HG02938 (cell line): Measurements from ENCODE around the gene SUN1.

Source experiments
- ATAC-seq: cut with Tn5 transposase; IDR thresholded peaks from one replicate; pipeline ENCODE4 v1.9.1; 2021; ENCODE audit warnings: mild to moderate bottlenecking, moderate library complexity; ENCODE audit not compliant: unreplicated experiment

Gene SUN1

DNA sequence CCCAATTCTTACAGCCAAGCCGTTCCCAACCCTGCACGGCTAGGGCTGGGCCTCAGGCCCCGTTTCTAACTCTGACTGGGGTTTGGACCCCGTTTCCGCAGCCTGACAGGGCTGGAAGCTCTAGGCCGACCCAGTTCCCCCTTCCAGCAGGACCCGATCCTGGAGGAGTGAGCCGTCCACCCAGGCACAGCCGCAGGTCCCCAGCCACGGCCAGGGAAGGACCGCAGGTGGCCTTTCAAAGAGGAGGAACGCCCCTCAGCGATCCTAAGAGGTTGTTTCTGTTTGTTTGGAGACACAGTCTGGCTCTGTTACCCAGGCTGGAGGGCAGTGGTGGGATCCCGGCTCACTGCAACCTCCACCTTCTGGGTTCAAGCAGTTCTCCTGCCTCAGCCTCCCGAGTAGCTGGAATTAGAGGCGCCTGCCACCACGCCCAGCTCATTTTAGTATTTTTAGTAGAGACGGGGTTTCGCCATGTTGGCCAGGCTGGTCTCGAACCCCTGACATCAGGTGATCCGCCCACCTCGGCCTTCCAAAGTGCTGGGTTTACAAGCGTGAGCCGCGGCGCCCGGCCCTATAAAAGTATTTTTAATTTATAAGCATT is 43.3 kb downstream of the SUN1 start:
- ATAC-seq, result no peak

DNA sequence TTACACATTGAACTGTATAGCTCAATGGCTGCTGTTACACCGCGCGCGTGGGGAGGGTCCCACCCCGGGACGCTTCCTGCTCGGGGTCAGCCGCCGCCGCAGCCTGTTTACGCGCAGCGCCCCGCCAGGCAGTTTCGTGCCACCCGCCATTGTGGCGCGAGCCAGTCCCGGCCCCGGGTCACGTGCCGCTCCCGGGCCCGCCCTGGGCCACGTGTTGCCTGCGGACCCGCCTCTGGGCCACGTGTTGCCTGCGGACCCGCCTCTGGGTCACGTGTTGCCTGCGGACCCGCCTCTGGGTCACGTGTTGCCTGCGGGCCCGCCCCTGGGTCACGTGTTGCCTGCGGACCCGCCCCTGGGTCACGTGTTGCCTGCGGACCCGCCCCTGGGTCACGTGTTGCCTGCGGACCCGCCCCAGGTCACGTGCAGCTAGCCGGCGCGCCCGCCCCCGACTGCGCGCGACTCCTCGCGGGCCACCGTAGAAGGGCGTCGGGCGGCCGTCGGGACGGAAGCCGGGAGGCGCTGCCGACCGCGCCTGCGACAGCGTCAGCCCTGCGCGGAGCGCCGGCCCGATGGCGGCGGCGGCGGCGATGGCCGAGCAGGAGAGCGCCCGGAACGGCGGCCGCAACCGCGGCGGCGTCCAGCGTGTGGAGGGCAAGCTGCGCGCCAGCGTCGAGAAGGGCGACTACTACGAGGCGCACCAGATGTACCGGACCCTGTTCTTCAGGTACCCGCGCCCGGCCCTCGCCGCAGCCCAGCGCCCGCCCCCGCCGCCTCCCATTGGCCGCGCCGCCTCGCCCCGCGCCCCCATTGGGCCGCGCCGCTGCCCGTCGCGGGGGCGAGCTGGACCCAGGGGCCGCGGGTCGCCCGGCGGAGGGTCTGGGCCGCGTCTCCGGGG is 44.0 kb downstream of the SUN1 start, which contains the start of gene GET4:
TSS of gene GET4 (plus strand) at position 478 of the 895 bp plus-strand sequence. CDS start at position 570, 92 bp downstream.
- ATAC-seq, result peak; percentile 61

DNA sequence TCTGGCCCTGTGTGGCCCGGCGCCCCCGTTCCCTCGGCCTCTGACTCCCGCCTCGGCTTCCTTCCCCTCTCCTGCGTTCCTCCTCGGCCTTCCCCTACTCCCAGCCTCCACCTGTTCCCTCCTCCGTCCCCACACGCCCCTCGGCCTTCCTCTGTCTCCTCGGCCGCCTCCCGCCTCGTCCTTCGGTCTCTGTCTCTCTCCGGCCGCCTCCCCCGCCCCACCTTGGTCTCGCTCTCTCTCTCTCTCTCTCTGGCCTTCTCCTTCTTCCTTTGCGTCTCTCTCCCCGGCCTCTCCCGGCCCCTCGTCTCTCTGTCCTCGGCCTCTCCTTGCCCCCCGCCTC is 44.7 kb downstream of the SUN1 start:
- peak; percentile 32 for ATAC-seq

DNA sequence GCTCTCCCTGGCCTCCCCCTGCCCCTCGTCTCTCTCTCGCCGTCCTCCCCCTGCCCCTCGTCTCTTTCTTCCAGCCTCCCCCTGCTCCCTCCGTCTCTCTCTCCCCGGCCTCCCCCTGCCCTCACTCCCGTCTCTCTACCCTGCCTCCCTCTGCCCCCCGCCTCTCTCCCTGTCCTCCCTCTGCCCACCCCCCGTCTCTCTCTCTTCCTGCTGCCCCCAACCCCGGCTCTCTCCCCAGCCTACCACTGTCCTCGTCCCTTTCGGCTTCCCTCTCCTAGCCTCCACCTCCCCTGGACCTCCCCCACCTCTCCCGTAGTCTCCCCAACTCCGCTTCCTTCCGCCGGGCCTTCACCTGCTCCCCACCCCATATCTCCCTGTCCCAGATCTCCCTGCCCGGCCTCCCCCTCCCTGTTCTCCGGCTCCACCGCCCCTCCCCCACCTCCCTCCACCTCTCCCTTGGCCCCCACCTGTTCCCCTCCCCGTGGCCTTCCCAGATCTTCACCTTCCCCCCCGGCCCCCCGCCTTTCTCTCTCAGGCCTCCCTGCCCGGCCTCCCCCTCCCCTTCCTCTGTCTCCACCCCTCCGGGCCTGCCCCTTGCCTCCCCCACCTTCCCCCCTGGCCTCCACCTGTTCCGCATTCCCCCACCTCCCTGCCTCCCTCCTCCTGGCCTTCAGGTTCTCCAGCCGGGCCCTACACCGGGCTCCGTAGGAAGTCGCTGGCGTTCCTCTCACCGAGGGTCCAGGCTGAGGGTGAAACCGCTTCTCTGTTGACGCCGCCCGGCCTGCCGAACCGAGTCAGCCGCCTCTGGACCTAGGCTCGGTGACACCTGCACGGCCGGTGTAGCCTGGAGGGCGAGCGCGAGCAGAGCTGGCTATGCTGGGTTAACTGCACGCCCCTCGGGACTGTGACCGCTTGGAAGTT is 45.3 kb downstream of the SUN1 start:
- ATAC-seq, result no peak

DNA sequence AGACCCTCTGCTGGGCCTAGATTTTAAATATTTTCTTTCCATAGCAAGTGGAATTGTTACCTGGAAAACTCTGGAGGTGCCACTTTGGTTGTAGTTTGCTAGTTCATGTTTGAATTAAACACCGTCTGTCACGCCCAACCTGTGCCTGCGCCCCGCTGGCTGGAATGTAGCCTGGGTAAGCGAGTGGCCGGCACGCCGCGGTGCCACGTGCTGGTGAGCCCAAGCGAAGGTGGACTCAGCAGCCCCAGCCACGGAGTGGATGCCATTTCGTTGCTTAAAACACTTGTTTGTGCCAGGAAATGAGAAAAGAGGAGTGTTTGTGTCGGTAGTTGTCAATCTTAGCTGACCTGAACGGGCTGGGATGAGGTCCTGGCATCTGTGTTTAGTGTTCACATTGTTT is 46.8 kb downstream of the SUN1 start:
- ATAC-seq, result no peak

DNA sequence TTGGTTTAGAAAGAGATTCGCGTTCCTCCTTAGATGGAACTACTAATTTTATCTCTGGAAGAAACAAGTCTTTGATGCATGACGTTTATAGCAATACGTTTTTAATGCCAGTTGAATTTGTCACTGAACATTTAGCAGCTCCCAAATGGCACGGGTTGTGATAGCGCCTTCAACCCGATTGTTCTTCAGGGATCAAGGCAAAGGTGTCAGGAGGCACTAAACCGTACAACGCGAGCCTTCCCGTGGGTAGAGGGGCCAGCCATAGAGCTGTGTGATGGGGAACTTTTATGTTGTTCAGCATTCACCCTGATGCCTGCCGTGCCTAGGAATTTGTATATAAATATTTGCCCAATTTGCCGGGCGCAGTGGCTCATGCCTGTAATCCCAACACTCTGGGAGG is 47.4 kb downstream of the SUN1 start:
- no peak for ATAC-seq

DNA sequence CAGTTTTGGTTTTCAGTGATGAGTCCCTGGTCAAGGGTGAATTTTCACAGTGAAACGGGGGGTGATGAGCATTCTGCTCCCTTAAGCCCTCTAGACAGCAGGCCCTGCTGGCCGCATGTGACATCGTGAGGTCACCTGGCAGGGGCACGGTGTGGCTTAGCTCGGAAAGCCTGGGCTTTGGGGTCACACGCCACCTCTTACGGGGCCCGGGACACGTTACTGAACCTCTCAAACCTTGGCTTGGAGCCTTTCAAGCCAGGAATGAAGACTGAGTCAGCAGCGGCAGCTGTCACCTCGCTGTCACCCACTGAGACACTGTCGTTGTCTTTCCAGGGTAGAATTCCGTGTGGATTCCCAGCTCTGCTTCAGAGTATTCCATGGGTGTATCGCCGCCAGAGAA is 48.2 kb downstream of the SUN1 start:
- no peak for ATAC-seq

DNA sequence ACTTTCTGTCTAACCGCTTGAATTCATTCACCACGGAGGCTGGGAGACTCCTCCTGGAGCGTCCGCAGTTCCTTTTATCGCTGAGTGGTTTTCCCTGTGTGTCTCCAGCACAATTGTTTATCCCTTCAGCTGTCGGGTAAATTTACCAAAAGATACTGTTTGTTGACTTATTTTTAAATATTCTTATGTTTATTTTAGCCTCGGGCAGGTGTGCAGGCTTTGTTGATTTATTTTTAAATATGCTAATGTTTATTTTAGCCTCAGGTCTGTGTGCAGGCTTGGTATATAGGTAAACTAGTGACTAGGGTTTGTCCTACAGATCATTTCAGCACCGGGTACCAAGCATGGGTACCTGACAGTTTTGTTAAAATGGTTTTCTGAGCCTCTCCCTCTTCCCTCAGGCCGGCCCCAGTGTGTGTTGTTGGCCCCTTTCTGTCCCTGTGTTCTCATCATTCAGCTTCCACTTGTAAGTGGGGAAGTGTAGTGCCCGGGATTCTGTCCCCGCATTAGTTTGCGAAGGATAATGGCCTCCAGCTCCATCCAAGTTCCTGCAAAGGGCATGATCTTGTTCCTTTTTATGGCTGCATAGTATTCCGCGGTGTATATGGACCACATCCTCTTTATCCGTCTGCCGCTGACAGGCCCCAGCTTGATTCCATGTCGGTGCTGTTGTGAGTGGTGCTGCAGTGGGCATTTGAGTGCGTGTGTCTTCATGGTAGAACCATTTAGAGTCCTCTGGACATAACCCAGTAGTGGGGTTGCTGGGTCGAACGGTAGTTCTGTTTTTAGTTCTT is 49.4 kb downstream of the SUN1 start:
- no peak for ATAC-seq

DNA sequence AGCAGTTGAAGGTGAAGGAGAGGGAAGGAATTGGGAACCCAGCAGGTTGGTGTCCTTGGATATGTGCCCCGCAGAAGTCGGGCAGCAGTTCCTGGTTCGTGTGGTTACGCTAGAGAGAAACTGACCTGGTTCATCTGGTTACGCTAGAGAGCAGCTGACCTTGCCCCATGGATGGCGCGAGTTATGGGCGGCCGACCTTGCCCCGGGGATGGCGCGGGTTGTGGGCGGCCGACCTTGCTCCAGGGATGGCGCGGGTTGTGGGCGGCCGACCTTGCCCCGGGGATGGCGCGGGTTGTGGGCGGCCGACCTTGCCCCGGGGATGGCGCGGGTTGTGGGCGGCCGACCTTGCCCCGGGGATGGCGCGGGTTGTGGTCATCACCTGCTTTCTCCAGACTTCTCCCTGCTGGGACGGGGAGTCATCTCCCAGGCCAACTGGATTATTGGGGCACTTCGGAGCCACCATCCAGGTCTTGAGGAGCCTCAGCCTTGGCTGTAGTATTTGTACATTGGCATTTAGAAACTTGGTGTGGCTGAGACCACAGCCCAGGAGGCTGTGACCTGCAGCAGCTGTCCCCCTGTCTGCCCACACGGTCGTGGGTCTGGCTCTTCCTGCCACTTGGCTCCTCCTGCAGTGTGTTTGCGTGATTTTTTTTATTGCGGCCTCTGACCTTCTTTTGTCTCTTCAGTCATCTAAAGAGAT is 50.2 kb downstream of the SUN1 start:
- no peak for ATAC-seq

DNA sequence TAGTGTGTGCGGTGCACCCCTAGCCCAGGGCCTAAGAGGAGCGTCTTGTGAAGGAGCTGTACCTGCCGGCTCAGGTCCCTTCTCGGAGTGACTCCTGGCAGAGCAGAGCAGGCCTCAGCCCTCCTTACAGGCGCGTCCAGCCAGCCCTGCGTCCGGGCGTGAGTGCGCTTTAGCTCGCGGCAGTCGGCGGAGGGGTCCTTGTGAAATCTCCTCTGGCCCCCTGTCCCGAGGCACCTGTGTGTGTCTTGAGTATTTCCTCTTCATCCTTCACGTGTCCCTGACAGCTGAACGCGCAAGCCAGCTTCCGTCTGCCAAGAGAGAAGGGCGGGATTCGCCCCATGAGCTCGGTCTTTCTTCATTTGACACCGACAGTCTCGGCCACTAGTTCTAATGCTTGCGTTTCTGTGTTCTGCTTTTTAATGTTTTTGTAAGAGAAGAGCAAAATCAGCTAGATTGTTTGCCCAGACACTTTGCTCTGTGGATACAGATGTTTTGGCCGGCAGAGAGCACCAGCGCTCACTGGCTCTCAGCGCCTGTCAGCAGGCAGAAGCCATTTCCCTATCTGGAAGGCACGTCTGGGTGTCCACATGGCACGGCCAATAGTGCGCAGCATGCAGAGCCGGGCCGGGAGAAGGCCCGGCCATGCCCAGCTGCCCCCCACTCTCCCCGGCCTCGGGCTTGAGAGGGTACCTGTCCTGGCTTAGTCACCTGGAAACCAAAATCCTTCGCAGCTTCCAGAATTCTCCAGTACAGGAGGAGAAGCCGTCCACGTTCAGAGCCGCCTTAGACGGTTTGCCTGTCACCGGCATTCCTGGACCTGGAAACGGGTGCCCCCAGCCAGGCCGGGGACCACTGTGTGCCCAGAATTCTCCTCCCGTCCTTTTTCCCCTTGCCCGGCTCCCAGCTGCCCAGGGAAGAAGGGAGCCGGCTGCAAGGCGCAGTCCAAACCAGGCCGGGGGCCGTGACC is 51.1 kb downstream of the SUN1 start:
- ATAC-seq, result no peak

DNA sequence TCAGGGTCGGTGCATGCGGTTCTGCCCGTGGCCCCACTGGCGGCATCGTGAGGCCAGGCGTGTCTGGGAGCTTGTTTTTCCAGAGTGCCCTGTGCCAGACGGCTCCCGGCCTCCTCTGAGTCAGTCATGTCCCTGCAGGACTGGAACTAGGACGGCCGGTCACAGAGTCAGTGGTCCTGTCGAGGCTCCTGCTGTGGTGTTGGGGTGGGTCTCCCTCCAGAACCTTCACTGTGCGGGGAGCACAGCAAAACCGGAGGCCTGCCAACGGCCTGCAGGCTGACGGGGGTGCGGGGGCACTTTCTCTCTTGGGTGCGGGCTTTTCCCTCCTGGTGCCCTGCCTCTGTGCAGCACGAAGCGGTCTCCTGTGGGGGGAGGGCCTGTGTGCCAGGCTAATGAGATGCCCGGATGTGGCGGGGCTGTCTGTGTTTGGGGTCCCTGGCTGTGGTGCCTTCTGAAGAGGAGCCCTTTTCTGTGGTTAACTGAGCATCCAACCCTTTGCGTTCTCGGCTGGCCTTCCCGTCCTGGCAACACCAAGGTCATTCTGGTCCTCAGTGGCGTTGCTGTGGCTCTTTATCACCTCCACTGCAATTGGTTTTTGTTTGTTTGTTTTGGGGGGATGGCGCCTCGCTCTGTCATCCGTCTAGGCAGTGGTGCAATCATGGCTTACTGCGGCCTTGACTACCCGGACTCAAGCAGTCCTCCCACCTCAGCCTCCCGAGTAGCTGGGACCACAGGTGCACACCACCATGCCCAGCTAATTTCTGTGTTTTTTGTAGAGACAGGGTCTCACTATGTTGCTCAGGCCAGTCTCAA is 52.1 kb downstream of the SUN1 start:
- ATAC-seq, result no peak

DNA sequence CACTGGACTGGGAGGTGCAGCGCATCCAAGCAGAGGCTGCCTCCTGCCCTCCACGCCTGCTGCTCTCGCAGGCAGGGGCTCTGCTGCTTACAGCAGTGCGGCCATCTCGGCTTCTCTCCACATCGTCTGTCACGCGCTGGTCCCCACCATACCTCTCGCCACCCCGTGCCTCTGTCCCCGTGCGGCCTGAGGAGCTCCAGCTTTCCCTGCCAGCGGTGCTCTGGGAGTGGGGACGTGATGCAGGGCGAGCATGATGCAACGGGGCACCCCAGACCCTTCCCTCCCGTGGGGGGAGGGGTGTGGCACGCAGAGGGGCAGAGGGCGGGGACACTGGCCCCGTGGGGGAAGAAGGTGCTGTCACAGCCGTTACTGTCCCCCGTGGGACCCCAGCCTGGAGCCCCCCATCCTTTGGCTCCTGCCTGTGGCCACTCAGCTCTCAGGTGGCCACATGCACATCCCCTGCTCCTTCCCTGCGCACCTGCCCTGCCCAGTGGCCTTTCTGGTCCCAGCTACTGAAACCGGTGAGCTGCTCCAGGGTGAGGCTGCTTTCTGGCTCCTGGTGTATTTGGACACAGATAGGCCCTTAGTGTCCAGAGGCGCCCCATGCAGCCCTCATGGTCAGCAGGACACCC is 53.1 kb downstream of the SUN1 start:
- no peak for ATAC-seq

DNA sequence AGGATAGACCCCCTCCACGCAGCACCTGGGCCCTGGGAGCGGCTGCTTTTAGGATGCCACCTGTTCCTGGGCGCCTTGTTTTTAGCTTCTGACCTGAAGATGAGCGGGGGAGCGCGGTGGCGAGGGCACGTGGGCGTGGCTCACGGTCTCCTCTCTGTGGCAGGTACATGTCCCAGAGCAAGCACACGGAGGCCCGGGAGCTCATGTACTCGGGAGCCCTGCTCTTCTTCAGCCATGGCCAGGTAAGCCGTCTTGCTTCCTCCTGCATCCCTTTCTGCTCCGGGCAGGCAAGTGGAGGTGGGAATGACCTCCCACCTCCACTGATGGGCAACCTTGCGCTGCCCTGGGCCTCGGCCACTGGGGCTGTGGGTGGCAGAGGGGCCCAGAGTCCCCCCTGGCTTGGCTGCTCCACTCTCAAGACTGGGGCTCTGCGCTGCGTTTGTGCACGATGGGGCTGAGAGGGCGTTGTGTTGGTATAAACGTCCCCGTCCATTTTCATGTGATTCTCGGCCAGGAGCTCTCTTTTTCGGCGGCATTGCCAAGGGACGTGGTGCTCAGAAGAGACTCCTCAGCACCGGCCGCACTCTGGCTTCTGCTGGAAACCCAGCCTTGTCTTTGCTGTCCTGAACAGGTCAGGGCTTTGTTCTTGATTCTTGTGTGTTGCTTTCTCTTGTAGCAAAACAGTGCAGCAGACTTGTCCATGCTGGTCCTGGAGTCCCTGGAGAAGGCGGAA is 53.8 kb downstream of the SUN1 start:
- ATAC-seq, result no peak

DNA sequence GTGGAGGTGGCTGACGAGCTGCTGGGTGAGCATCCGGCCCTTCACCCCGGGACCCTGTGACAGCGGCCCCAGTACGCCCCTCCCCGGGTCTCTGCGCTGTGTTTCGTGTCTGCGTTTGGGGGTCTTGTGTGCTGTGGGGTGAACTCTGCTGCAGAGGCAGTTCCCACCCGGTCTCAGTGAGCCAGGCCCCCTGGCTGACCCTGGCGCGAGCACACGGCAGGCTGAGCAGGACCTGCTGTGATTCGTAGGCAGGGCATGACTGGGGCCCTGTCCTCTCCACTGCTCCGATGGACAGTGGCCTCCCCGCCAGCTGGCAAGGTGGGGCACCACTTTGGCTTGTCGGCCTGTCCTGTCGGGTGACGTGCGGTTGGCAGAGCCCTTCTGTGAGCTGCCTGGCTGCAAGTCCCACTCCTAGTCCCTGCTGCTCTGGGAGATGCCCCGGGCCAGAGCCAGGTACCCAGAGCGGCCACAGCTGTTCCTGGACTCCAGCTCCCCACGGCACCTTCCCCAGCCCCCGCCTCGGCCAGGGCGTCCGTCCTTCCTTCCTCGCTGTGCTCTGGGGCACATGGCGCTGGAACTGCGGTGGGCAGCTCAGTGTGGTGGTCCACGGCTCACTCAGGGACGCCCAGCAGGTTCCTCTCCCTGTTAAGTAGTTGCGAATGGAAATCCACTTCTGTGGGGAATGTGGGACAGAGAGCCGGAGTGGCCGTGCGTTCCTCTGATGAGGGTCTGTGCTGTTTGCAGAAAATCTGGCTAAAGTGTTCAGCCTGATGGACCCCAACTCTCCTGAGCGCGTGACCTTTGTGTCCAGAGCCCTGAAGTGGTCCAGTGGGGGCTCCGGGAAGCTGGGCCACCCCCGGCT is 54.6 kb downstream of the SUN1 start:
- ATAC-seq, result no peak

DNA sequence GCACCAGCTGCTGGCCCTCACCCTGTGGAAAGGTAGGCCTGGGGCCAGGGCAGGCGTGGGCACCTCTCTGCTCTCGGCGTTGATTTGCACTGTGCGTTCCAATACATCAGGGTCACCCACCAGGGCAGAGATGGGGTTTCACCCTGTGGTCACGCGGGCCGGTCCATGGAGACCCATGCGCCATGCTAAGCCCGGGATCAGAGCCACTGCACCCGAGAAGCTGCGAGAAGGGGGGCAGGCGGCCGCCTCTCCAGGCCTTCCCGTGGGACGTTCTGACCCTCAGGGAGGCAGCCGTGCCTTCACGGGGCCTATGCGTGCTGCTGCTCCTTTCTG is 55.2 kb downstream of the SUN1 start:
- no peak for ATAC-seq
